HepG2 (cell line): Measurements from ENCODE around the gene SEC24A. TPM values are rescaled to one million over a fixed set of nuclear protein-coding genes. Genes with fewer than 3 reads are reported as not detected.

Experiments used
- CBX2 ChIP-seq, 2 experiments: fragments of 200-600 bp in 1 of 2; sonication (generic); formaldehyde crosslinking in 1 of 2; IDR thresholded peaks; 2 replicates each; pipeline versions ENCODE4 v1.7.0 to v1.8.1; 2018 to 2022; ENCODE audit warnings: low read depth in 2 of 2, low read length in 1 of 2, mild to moderate bottlenecking in 1 of 2, missing genetic modification reagents in 1 of 2
- GTF3A ChIP-seq: sonication (generic); formaldehyde crosslinking; conservative IDR thresholded peaks from 2 replicates; pipeline ENCODE4 v1.4.0; 2020; ENCODE audit warnings: mild to moderate bottlenecking, missing genetic modification reagents
- IRX3 ChIP-seq: sonication (generic); formaldehyde crosslinking; IDR thresholded peaks from 2 replicates; pipeline ENCODE4 v1.8.1; 2023; ENCODE audit warnings: mild to moderate bottlenecking, low read depth, missing genetic modification reagents, borderline replicate concordance
- KLF6 ChIP-seq: IDR thresholded peaks from 2 replicates; pipeline ENCODE4 v1.8.0; 2016; ENCODE audit warnings: missing biosample characterization, missing genetic modification reagents
- MEIS2 ChIP-seq: sonication (generic); formaldehyde crosslinking; IDR thresholded peaks from 2 replicates; pipeline ENCODE4 v1.9.0; 2021; ENCODE audit warnings: mild to moderate bottlenecking, missing genetic modification reagents
- PAXIP1 ChIP-seq: sonication (generic); formaldehyde crosslinking; conservative IDR thresholded peaks from 2 replicates; pipeline ENCODE4 v1.4.0; 2020; ENCODE audit warnings: mild to moderate bottlenecking, missing genetic modification reagents, moderate library complexity
- PITX1 ChIP-seq: sonication (generic); formaldehyde crosslinking; IDR thresholded peaks from 2 replicates; pipeline ENCODE4 v1.5.1; 2020; ENCODE audit warnings: mild to moderate bottlenecking, missing genetic modification reagents
- PRPF4 ChIP-seq: fragments of 200-400 bp; formaldehyde crosslinking; IDR thresholded peaks from 2 replicates; pipeline ENCODE4 v1.6.1; 2016; ENCODE audit warnings: low read length, low read depth; ENCODE audit not compliant: poor library complexity, severe bottlenecking
- SIN3A ChIP-seq: IDR thresholded peaks from 2 replicates; pipeline ENCODE4 v1.6.1; 2011; ENCODE audit warnings: low read depth, mild to moderate bottlenecking, control low read depth, low read length, borderline replicate concordance
- ZNF331 ChIP-seq: sonication (generic); formaldehyde crosslinking; IDR thresholded peaks from 2 replicates; pipeline ENCODE4 v1.4.0; 2020; ENCODE audit warnings: missing genetic modification reagents
- ZNF446 ChIP-seq: sonication (generic); formaldehyde crosslinking; IDR thresholded peaks from 2 replicates; pipeline ENCODE4 v1.5.0; 2020; ENCODE audit warnings: mild to moderate bottlenecking, missing genetic modification reagents
- ZNF550 ChIP-seq: sonication (generic); formaldehyde crosslinking; IDR thresholded peaks from 2 replicates; pipeline ENCODE4 v1.4.0; 2020; ENCODE audit warnings: mild to moderate bottlenecking, missing genetic modification reagents, borderline replicate concordance
- ZNF563 ChIP-seq: sonication (generic); formaldehyde crosslinking; IDR thresholded peaks from 2 replicates; pipeline ENCODE4 v1.8.0; 2022; ENCODE audit warnings: mild to moderate bottlenecking, moderate library complexity, missing genetic modification reagents
- ZNF614 ChIP-seq: IDR thresholded peaks from 2 replicates; pipeline ENCODE4 v1.6.1; 2018; ENCODE audit warnings: missing biosample characterization, missing genetic modification reagents, inconsistent platforms, borderline replicate concordance
- polyA plus RNA-seq, 8 experiments: library from polyadenylated mRNA; depleted of rRNA in 3 of 8; stranded (reverse) in 7 of 8; unstranded in 1 of 8; fragments of >200 nt; fragmentation: Illumina TruSeq in 4 of 8; extraction: Trizol in 4 of 8; gene quantifications; 2 replicates each; pipeline versions ENCODE4 v1.2.1 to v1.2.3, GENCODE V29; 2011 to 2016; ENCODE audit warnings: low read depth in 4 of 8, missing spikeins in 1 of 8, mixed read lengths in 1 of 8; ENCODE audit not compliant: insufficient read depth in 1 of 8
- total RNA-seq, 5 experiments: library from RNA; depleted of rRNA; stranded (reverse); fragments of >200 nt; fragmentation: Illumina TruSeq; extraction: Trizol; gene quantifications; 2 replicates each; pipeline ENCODE4 v1.2.3, GENCODE V29; 2016; ENCODE audit warnings: low read depth in 1 of 5
- TF ChIP-seq, protein P1 (sequence below): sonication (generic); formaldehyde crosslinking; IDR thresholded peaks from 2 replicates; pipeline ENCODE4 v1.4.0; 2020; ENCODE audit warnings: missing genetic modification reagents
- TF ChIP-seq, protein P2 (sequence below): sonication (generic); formaldehyde crosslinking; IDR thresholded peaks from 2 replicates; pipeline ENCODE4 v1.5.0; 2020; ENCODE audit warnings: missing genetic modification reagents

Gene SEC24A
- total and polyA plus RNA-seq, 2 of the 13 experiments (the other 11 are each of a cell fraction or from before 2014, with no cell fraction given): 30.5 to 56.8 TPM

- TF ChIP-seq, protein P1, sequence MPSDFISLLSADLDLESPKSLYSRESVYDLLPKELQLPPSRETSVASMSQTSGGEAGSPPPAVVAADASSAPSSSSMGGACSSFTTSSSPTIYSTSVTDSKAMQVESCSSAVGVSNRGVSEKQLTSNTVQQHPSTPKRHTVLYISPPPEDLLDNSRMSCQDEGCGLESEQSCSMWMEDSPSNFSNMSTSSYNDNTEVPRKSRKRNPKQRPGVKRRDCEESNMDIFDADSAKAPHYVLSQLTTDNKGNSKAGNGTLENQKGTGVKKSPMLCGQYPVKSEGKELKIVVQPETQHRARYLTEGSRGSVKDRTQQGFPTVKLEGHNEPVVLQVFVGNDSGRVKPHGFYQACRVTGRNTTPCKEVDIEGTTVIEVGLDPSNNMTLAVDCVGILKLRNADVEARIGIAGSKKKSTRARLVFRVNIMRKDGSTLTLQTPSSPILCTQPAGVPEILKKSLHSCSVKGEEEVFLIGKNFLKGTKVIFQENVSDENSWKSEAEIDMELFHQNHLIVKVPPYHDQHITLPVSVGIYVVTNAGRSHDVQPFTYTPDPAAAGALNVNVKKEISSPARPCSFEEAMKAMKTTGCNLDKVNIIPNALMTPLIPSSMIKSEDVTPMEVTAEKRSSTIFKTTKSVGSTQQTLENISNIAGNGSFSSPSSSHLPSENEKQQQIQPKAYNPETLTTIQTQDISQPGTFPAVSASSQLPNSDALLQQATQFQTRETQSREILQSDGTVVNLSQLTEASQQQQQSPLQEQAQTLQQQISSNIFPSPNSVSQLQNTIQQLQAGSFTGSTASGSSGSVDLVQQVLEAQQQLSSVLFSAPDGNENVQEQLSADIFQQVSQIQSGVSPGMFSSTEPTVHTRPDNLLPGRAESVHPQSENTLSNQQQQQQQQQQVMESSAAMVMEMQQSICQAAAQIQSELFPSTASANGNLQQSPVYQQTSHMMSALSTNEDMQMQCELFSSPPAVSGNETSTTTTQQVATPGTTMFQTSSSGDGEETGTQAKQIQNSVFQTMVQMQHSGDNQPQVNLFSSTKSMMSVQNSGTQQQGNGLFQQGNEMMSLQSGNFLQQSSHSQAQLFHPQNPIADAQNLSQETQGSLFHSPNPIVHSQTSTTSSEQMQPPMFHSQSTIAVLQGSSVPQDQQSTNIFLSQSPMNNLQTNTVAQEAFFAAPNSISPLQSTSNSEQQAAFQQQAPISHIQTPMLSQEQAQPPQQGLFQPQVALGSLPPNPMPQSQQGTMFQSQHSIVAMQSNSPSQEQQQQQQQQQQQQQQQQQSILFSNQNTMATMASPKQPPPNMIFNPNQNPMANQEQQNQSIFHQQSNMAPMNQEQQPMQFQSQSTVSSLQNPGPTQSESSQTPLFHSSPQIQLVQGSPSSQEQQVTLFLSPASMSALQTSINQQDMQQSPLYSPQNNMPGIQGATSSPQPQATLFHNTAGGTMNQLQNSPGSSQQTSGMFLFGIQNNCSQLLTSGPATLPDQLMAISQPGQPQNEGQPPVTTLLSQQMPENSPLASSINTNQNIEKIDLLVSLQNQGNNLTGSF (CRISPR knock-in tag): 0 out of 2 replicates have a peak, but pooled peaks have one; percentile 46
- TF ChIP-seq SIN3A (peak; percentile 76; the same call in 1 of the 2 replicates), CBX2 (IDR thresholded peaks at IDR 0.05; ENCODE audit: low read depth, low read length) (no peak), CBX2 (CRISPR knock-in tag; IDR thresholded peaks at IDR 0.05; ENCODE audit: low read depth) (peak; percentile 67; the same call in 1 of the 2 replicates), ZNF331 (CRISPR knock-in tag) (peak; percentile 78; the same call in 1 of the 2 replicates), PAXIP1 (peak; percentile 43), PRPF4 (peak; percentile 58), ZNF446 (CRISPR knock-in tag) (no peak), IRX3 (CRISPR knock-in tag) (0 out of 2 replicates have a peak, but pooled peaks have one; percentile 74), PITX1 (peak; percentile 51), ZNF563 (0 out of 2 replicates have a peak, but pooled peaks have one; percentile 68), ZNF550 (CRISPR knock-in tag) (peak; percentile 98; the same call in 1 of the 2 replicates), KLF6 (CRISPR knock-in tag) (peak; percentile 83), MEIS2 (peak; percentile 85; the same call in 1 of the 2 replicates), ZNF614 (CRISPR knock-in tag) (peak; percentile 97; the same call in 1 of the 2 replicates), GTF3A (CRISPR knock-in tag) (peak; percentile 57; the same call in 1 of the 2 replicates)
- TF ChIP-seq, protein P2, sequence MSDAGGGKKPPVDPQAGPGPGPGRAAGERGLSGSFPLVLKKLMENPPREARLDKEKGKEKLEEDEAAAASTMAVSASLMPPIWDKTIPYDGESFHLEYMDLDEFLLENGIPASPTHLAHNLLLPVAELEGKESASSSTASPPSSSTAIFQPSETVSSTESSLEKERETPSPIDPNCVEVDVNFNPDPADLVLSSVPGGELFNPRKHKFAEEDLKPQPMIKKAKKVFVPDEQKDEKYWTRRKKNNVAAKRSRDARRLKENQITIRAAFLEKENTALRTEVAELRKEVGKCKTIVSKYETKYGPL (CRISPR knock-in tag): no peak
Measured at GRCh38 chr5:134738133-134738962, 89.8 kb downstream of the SEC24A start, which contains the start of gene CAMLG (continued).
